ENCODE results near the gene FAM229A. TPM values are rescaled to one million over a fixed set of nuclear protein-coding genes. Genes with fewer than 3 reads are reported as not detected.

Gene FAM229A
- polyA plus RNA-seq, 1 experiment, result 2.4 TPM

- H3K36me3 ChIP-seq (ENCODE audit: control insufficient read depth, insufficient read depth, low read length), result peaks cover 20% of the 10 kb centered on the region
- POLR2A ChIA-PET, result no interaction called here
- DNase-seq (ENCODE audit: low read depth), result no peak
- CTCF ChIA-PET, result interaction anchor here (1.0 kb wide), 1 partner anchor 35 kb away, joined by 3 read pairs; no protein-coding TSS in a partner anchor
- H3K27me3 ChIP-seq (ENCODE audit: control insufficient read depth, insufficient read depth, low read length), result no peaks in the 10 kb centered on the region
- TF ChIP-seq CTCF (IDR thresholded peaks at IDR 0.05; ENCODE audit: insufficient read depth, low read depth, low read length), result no peak
- H3K4me3 ChIP-seq (ENCODE audit: low read depth, low read length), result no peak overlapping the region
Measured at GRCh38 chr1:32365445-32365844, 3.2 kb upstream of the FAM229A start.

DNA sequence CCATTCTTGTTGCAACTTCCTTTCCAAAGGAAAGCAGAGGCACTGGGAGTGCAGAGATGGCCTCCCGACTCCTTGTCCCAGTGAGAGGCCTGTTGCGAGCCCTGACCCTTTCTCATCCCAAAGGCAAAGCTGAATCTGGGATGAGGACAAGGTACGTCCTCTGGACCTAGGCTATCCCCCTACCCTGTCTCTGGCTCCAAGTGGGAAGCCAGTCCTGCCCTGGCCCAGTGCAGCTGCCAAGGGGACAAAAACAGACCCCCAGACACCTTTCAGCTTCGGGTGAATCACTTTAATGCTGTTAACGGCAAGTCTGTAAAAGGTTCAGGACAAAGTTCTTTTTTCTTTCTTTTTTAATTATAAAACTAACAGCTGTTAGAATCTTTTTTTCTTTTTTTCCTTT, 2.6 kb upstream of the FAM229A start:
- no peak for TF ChIP-seq CTCF (IDR thresholded peaks at IDR 0.05; ENCODE audit: insufficient read depth, low read depth, low read length)
- ChIA-PET CTCF (interaction anchor here (1.0 kb wide), 1 partner anchor 36 kb away, joined by 3 read pairs; no protein-coding TSS in a partner anchor), POLR2A (no interaction called here)
- DNase-seq (ENCODE audit: low read depth), result no peak
- no peak overlapping the region for H3K4me3 ChIP-seq (ENCODE audit: low read depth, low read length)
- H3K36me3 ChIP-seq (ENCODE audit: control insufficient read depth, insufficient read depth, low read length), result peaks cover 20% of the 10 kb centered on the region
- H3K27me3 ChIP-seq (ENCODE audit: control insufficient read depth, insufficient read depth, low read length), result no peaks in the 10 kb centered on the region

DNA sequence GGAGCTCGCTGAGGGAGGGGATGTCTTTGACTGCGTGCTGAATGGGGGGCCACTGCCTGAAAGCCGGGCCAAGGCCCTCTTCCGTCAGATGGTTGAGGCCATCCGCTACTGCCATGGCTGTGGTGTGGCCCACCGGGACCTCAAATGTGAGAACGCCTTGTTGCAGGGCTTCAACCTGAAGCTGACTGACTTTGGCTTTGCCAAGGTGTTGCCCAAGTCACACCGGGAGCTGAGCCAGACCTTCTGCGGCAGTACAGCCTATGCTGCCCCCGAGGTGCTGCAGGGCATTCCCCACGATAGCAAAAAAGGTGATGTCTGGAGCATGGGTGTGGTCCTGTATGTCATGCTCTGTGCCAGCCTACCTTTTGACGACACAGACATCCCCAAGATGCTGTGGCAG, 1.4 kb upstream of the FAM229A start:
- Histone ChIP-seq H3K36me3 (ENCODE audit: control insufficient read depth, insufficient read depth, low read length) (peaks cover 18% of the 10 kb centered on the region), H3K27me3 (ENCODE audit: control insufficient read depth, insufficient read depth, low read length) (no peaks in the 10 kb centered on the region), H3K4me3 (ENCODE audit: low read depth, low read length) (no peak overlapping the region)
- ChIA-PET POLR2A (no interaction called here), CTCF (no interaction called here)
- TF ChIP-seq CTCF (IDR thresholded peaks at IDR 0.05; ENCODE audit: insufficient read depth, low read depth, low read length), result no peak
- no peak for DNase-seq (ENCODE audit: low read depth)

GRCh38 chr1:32361674-32362473, 411 bp downstream of the FAM229A start:
- CTCF ChIA-PET, result interaction anchor here (1.0 to 2.9 kb wide), 3 partner anchors 9 to 146 kb away, joined by 3 to 12 read pairs (median 7); partner anchors contain the start of gene MARCKSL1
- no peaks in the 10 kb centered on the region for H3K27me3 ChIP-seq (ENCODE audit: control insufficient read depth, insufficient read depth, low read length)
- TF ChIP-seq CTCF (IDR thresholded peaks at IDR 0.05; ENCODE audit: insufficient read depth, low read depth, low read length), result peak; percentile 29
- DNase-seq (ENCODE audit: low read depth), result no peak
- H3K4me3 ChIP-seq (ENCODE audit: low read depth, low read length), result peak overlapping the region; percentile 36
- H3K36me3 ChIP-seq (ENCODE audit: control insufficient read depth, insufficient read depth, low read length), result peaks cover 11% of the 10 kb centered on the region
- POLR2A ChIA-PET, result no interaction called here

DNA sequence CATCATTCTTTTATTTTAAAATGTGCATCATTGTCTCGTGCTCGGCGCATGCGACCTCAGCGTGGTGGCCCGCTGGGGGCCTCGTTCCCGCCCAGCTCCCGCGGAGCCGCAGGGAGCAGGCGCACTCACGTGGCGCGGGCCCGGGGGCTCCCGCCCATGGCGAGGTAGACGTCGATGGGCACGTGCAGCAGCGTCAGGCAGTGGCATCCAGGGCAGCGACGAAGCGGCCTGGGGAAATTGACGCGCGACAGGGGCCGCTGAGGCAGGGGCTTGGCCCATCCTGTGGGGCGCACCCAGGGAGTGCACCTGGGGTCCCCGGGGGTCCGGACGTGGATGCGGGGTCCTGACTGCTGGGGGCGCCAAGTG, 994 bp downstream of the FAM229A start:
- H3K27me3 ChIP-seq (ENCODE audit: control insufficient read depth, insufficient read depth, low read length), result no peaks in the 10 kb centered on the region
- peaks cover 8% of the 10 kb centered on the region for H3K36me3 ChIP-seq (ENCODE audit: control insufficient read depth, insufficient read depth, low read length)
- DNase-seq (ENCODE audit: low read depth), result no peak
- TF ChIP-seq CTCF (IDR thresholded peaks at IDR 0.05; ENCODE audit: insufficient read depth, low read depth, low read length), result no peak
- H3K4me3 ChIP-seq (ENCODE audit: low read depth, low read length), result peak overlapping the region; percentile 5; the same call in 1 of the 2 replicates
- CTCF ChIA-PET, result interaction anchor here (1.0 to 2.9 kb wide), 3 partner anchors 8 to 145 kb away, joined by 3 to 12 read pairs (median 7); partner anchors contain the start of gene MARCKSL1
- POLR2A ChIA-PET, result no interaction called here
